Naive thymus-derived CD8-positive, alpha-beta T cell (primary cell): ENCODE measurements around the gene RNU6-9. TPM values are rescaled to one million over a fixed set of nuclear protein-coding genes. Genes with fewer than 3 reads are reported as not detected.
A peak's percentile ranks its signal among the peaks of the same experiment; 100 is the strongest.
"Not testable (repeated sequence)": the region's sequence is repeated elsewhere in the genome, so short reads cannot be mapped to it uniquely, and the experiment has no call there.

Source experiments
- ATAC-seq, 2 donors: fragments of 150-1000 bp; cut with Tn5 transposase in 1 of 2; sonication (Bioruptor Pico), chemical (Tn5 transposase) in 1 of 2; 1 replicate in 1 of 2; 2 replicates in 1 of 2; pipeline ENCODE4 v1.10.0; 2021; ENCODE audit warnings: mild to moderate bottlenecking in 2 of 2, moderate library complexity in 2 of 2
- POLR2A ChIA-PET: fragments of 350-600 bp; sonication (Branson Sonifier 250); formaldehyde crosslinking; loops from one replicate; lab custom pipeline; 2021; ENCODE audit warnings: antibody characterized with exemption; lab: Charles Lee
- DNase-seq, 10 donors: peaks; one replicate each; pipeline versions ENCODE4 v3.0.0 to v3.0.0-alpha.2; 2020 to 2022
- H3K27ac Mint-ChIP-seq, 10 donors: one replicate each; pipeline ENCODE4 v1.8.0; 2020 to 2022; ENCODE audit warnings: mild to moderate bottlenecking in 10 of 10, mixed read lengths in 10 of 10, moderate library complexity in 4 of 10, inconsistent platforms in 1 of 10
- H3K27me3 Mint-ChIP-seq, 5 donors: one replicate each; pipeline ENCODE4 v1.8.0; 2021 to 2022; ENCODE audit warnings: mixed read lengths in 5 of 5
- H3K36me3 Mint-ChIP-seq, 3 donors: one replicate each; pipeline ENCODE4 v1.8.0; 2020 to 2022; ENCODE audit warnings: mixed read lengths in 3 of 3, mild to moderate bottlenecking in 2 of 3, inconsistent platforms in 1 of 3
- H3K4me1 Mint-ChIP-seq, 4 donors: one replicate each; pipeline ENCODE4 v1.8.0; 2021 to 2022; ENCODE audit warnings: mixed read lengths in 4 of 4
- H3K4me3 Mint-ChIP-seq, 10 donors: one replicate each; pipeline ENCODE4 v1.8.0; 2020 to 2022; ENCODE audit warnings: mild to moderate bottlenecking in 10 of 10, mixed read lengths in 10 of 10, moderate library complexity in 6 of 10, inconsistent platforms in 1 of 10
- H3K9me3 Mint-ChIP-seq, 9 donors: one replicate each; pipeline ENCODE4 v1.8.0; 2020 to 2022; ENCODE audit warnings: mixed read lengths in 9 of 9, mild to moderate bottlenecking in 3 of 9, inconsistent platforms in 1 of 9, moderate library complexity in 1 of 9
- polyA plus RNA-seq, 3 donors: library from polyadenylated mRNA; unstranded; fragments of 300-500 nt; fragmentation: Illumina TruSeq; gene quantifications; one replicate each; pipeline ENCODE4 v1.2.3, GENCODE V29; 2021
- total RNA-seq, 8 experiments: library from RNA in 2 of 8; stranded (reverse) in 2 of 8; gene quantifications; one replicate each; pipeline ENCODE4 v1.2.3 and lab custom pipeline; 2021 to 2026

The RNU6-9 gene
- total RNA-seq (not detected), polyA plus RNA-seq (not detected), total RNA-seq (lab: John Stamatoyannopoulos, UW) (0 to 1.3 (median 0.20) reads per million in 6 experiments)

DNA sequence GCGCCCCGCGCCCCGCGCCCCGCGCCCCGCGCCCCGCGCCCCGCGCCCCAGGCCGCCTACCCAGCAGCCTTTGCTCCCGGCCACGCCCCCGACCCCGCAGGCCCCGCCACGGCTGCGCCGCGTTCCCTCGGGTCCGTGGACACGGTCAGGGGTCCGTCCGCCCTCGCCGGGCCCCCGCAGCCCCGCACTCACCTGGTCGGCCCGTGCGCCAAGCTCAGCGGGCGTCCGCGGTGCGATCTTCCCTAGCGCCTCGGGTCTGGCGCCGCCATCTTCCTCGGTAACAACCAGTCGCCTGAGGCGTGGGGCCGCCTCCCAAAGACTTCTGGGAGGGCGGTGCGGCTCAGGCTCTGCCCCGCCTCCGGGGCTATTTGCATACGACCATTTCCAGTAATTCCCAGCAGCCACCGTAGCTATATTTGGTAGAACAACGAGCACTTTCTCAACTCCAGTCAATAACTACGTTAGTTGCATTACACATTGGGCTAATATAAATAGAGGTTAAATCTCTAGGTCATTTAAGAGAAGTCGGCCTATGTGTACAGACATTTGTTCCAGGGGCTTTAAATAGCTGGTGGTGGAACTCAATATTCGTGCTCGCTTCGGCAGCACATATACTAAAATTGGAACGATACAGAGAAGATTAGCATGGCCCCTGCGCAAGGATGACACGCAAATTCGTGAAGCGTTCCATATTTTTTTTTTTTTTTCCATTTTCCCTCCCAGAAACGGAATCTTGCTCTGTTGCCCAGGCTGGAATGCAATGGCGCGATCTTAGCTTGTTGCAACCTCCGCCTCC is at the start of gene RNU6-9, which contains the start of gene MED16:
Gene RNU6-9, plus strand, starts transcription at position 591 of the 796 bp plus-strand sequence.
Gene MED16, minus strand, starts transcription at position 294 of the 796 bp plus-strand sequence. CDS start 2,056 bp downstream, outside the sequence.
- ATAC-seq (peak; percentile 86 to 96), DNase-seq (peak; percentile 85 to 99 (median 90))
- no peaks in the 10 kb centered on the region for H3K9me3 Mint-ChIP-seq
- POLR2A ChIA-PET = interaction anchor here (0.5 to 14.3 kb wide), 24 partner anchors 11 to 1010 kb away, joined by 3 to 376 read pairs (median 7); partner anchors contain the start of genes ARHGAP45, CIRBP, KISS1R and R3HDM4
- H3K27ac Mint-ChIP-seq = peak within 1 kb of the TSS; percentile 97 to 100 (median 99)
- peaks cover 0 to 23% (median 6%) of the 10 kb centered on the region in 3 donors for H3K36me3 Mint-ChIP-seq
- peaks cover 6 to 38% (median 33%) of the 10 kb centered on the region in 4 donors for H3K4me1 Mint-ChIP-seq
- H3K4me3 Mint-ChIP-seq = peak within 1 kb of the TSS; percentile 88 to 96 (median 91)
- peaks cover 0 to 3% (median 0%) of the 10 kb centered on the region in 5 donors for H3K27me3 Mint-ChIP-seq

DNA sequence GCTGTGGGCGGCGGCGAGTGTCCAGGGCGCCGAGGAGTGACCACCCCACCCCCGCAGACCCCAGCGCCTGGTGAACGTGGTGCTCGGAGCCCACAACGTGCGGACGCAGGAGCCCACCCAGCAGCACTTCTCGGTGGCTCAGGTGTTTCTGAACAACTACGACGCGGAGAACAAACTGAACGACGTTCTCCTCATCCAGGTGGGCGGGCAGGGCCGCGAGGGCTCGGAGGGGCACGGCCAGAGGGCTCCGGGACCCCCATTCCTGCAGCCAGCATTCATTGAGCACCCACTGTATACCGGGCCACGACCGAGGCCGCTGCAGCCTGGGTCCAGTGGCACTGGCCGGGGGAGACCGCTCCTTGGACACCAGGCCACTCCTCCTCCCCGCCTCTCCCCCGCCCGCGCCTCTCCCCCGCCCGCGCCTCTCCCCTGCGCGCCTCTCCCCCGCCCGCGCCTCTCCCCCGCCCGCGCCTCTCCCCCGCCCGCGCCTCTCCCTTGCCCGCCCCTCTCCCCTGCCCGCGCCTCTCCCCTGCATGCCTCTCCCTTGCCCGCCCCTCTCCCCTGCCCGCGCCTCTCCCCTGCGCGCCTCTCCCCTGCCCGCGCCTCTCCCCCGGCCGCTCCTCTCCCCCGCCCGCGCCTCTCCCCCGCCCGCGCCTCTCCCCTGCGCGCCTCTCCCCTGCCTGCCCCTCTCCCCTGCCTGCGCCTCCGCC is 49.3 kb upstream of the RNU6-9 start:
- Mint-ChIP-seq H3K9me3 (peaks cover 0 to 3% (median 0%) of the 10 kb centered on the region in 9 donors), H3K36me3 (peaks cover 0 to 7% (median 0%) of the 10 kb centered on the region in 3 donors), H3K27ac (no peak overlapping the region), H3K4me3 (peak overlapping the region in 3 of 10 donors; percentile 71 to 79 (median 74)), H3K4me1 (peaks cover 3 to 13% (median 6%) of the 10 kb centered on the region in 4 donors), H3K27me3 (peaks cover 15 to 60% (median 43%) of the 10 kb centered on the region in 5 donors)
- DNase-seq (no peak), ATAC-seq (no peak)
- POLR2A ChIA-PET = no interaction called here

DNA sequence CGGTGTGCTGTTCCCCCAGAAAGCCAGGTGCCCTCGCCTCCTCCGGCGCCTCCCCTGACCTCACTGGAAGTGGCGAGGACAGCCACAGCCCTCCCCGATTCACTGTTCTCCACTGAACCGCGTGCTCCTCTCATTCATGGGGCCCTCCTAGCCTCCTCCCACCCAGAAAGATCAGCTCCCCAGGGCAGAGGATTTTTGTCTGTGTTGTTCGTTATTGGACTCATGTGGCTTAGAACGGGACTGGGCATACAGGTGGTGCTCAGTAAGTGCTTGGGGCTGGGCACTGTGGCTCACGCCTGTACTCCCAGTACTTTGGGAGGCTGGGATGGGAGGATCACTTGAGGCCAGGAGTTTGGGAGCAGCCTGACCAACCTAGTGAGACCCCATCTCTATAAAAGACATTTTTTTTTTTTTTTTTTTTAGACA is 48.7 kb upstream of the RNU6-9 start:
- ATAC-seq (peak; percentile 55 to 80), DNase-seq (peak in 3 of 10 donors; percentile 22 to 33 (median 22))
- Mint-ChIP-seq H3K4me3 (peak overlapping the region in 6 of 10 donors; percentile 13 to 79 (median 54)), H3K9me3 (peaks cover 0 to 3% (median 0%) of the 10 kb centered on the region in 9 donors), H3K4me1 (peaks cover 3 to 13% (median 6%) of the 10 kb centered on the region in 4 donors), H3K27me3 (peaks cover 16 to 66% (median 43%) of the 10 kb centered on the region in 5 donors), H3K27ac (no peak overlapping the region), H3K36me3 (peaks cover 0 to 7% (median 0%) of the 10 kb centered on the region in 3 donors)
- POLR2A ChIA-PET = no interaction called here

DNA sequence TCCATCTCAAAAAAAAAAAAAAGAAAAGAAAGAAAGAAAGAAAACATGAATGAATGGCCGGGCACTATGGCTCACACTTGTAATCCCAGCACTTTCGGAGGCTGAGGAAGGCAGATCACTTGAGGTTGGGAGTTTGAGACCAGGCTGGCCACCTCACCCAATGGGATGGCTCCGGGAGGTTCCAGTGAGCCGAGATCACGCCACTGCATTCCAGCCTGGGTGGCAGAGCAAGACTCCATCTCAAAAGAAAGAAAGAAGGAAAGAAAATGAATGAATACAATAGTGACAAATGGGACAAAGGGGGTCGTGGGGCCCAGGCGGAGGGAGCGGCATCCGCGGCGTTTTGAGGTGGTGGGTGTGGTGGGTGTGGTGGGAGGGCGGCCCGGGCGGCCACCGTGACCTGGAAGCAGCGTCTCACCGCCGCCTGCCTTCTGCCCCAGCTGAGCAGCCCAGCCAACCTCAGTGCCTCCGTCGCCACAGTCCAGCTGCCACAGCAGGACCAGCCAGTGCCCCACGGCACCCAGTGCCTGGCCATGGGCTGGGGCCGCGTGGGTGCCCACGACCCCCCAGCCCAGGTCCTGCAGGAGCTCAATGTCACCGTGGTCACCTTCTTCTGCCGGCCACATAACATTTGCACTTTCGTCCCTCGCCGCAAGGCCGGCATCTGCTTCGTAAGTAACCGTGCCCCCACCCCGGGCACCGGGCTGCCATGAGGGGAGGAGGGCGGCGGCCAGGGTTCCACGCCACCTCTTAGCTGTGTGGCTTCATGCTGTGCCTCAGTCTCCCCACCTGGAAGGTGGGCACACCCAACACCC is 47.4 kb upstream of the RNU6-9 start:
- peaks cover 16 to 75% (median 43%) of the 10 kb centered on the region in 5 donors for H3K27me3 Mint-ChIP-seq
- no peak for DNase-seq
- ATAC-seq = no peak
- peak overlapping the region in 1 of 10 donors; percentile 49 for H3K4me3 Mint-ChIP-seq
- peaks cover 3 to 13% (median 6%) of the 10 kb centered on the region in 4 donors for H3K4me1 Mint-ChIP-seq
- H3K27ac Mint-ChIP-seq = no peak overlapping the region
- H3K9me3 Mint-ChIP-seq = peaks cover 0 to 3% (median 0%) of the 10 kb centered on the region in 9 donors
- peaks cover 0 to 7% (median 0%) of the 10 kb centered on the region in 3 donors for H3K36me3 Mint-ChIP-seq
- POLR2A ChIA-PET = no interaction called here

DNA sequence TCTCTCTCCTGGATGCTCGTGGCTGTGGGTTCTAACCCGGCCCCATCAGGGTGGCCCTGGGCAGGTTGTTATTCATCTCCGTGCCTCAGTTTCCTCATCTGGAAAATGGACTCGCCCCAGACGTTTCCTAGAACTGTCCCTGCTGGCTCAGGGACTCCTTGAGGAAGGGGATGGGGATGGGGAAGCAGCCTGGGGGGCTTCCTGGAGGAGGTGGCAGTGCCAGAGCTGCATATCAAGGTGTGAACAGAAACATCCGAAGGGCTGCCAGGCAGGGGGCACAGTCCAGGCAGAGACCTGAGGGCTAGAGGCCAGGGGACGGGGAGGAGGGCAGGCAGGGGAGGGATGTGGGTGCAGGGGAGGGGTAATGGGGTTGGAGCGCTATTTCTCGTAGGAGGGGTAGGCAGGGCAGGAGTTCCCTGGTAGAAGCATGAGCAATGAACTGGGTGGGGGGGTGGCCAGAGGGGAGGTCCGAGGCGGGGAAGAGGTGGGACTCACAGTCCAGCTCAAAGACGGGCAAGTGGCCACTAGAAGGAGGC is 44.8 kb upstream of the RNU6-9 start:
- H3K27ac Mint-ChIP-seq = no peak overlapping the region
- no peak for ATAC-seq
- no peak overlapping the region for H3K4me3 Mint-ChIP-seq
- POLR2A ChIA-PET = no interaction called here
- peaks cover 0 to 7% (median 0%) of the 10 kb centered on the region in 3 donors for H3K36me3 Mint-ChIP-seq
- DNase-seq = no peak
- H3K27me3 Mint-ChIP-seq = peaks cover 13 to 71% (median 34%) of the 10 kb centered on the region in 5 donors
- H3K9me3 Mint-ChIP-seq = peaks cover 0 to 3% (median 0%) of the 10 kb centered on the region in 9 donors
- peaks cover 3 to 7% (median 4%) of the 10 kb centered on the region in 4 donors for H3K4me1 Mint-ChIP-seq

DNA sequence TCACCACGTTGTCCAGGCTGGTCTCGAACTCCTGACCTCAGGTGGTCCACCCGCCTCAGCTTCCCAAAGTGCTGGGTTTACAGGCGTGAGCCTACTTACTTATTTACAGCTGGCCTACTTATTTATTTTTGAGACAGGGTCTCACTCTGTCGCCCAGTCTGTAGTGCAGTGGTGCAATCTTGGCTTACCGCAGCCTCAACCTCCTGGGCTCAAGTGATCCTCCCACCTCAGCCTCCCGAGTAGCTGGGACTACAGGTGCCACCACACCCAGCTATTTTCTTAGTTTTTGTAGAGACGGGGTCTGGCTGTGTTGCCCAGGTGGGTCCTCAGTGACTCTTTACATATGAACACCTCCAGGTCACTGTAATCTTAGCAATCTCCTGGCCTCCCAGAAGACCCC is 44.1 kb upstream of the RNU6-9 start:
- H3K4me1 Mint-ChIP-seq, ATAC-seq, H3K4me3 Mint-ChIP-seq, H3K36me3 Mint-ChIP-seq, H3K9me3 Mint-ChIP-seq, DNase-seq, H3K27ac Mint-ChIP-seq: not testable (repeated sequence)
- peaks cover 13 to 71% (median 34%) of the 10 kb centered on the region in 5 donors for H3K27me3 Mint-ChIP-seq
- POLR2A ChIA-PET = interaction anchor here (0.7 kb wide), 1 partner anchor 53 kb away, joined by 3 read pairs; no protein-coding TSS in a partner anchor

DNA sequence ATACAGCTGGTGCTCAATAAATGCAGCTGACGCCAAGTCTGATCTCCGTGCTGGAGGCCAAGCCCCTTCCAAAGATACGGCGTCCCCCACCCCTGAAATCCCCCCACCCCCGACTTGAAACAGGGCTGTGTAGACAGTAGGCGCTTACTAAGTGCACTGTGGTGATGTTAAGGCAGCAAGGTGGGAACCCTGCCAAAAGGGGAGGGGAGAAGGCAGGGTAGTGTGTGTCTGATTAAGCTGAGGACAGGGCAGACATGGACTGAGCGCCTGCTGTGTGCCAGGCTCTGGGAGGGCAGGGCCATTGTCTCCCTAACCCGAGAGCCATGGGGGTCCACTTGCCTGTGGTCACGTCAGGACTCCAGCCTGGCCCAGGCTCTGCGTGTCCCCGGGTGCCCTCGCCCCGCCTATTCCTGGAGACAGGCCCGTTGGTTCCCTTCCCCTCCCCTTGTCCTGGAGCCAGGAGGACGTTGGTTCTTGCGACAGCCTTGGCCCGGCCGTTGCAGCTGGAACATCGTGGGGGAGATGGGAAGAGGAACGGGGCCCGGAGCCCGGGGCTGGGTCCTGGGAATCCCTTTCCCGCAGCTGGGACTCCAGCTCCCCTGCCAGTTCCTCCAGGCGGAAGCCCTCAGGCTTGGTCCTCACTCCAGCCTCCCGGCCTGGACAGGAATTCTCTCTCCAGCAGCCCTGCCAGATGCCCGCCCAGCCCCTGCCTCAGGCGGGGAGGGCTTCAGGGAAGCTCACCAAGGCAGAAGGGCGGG is 42.9 kb upstream of the RNU6-9 start:
- ATAC-seq (no peak), DNase-seq (no peak)
- Mint-ChIP-seq H3K27ac (no peak overlapping the region), H3K27me3 (peaks cover 10 to 63% (median 29%) of the 10 kb centered on the region in 5 donors), H3K9me3 (no peaks in the 10 kb centered on the region), H3K4me3 (no peak overlapping the region), H3K36me3 (peaks cover 0 to 4% (median 0%) of the 10 kb centered on the region in 3 donors), H3K4me1 (no peaks in the 10 kb centered on the region)
- POLR2A ChIA-PET = interaction anchor here (0.6 to 0.8 kb wide), 2 partner anchors 10 to 48 kb away, joined by 3 read pairs; no protein-coding TSS in a partner anchor

DNA sequence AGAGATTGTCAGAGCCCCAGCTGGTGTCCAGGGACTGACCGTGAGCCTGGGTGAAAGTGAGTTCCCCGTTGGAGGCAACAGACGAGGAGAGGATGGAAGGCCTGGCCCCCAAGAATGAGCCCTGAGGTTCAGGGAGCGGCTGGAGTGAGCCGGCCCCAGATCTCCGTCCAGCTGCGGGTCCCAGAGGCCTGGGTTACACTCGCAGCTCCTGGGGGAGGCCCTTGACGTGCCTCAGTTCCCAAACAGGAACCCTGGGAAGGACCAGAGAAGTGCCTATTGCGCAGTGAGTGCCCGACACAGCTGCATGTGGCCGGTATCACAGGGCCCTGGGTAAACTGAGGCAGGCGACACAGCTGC is 42.3 kb upstream of the RNU6-9 start:
- ATAC-seq = no peak
- H3K9me3 Mint-ChIP-seq = no peaks in the 10 kb centered on the region
- no peaks in the 10 kb centered on the region for H3K36me3 Mint-ChIP-seq
- H3K4me1 Mint-ChIP-seq = no peaks in the 10 kb centered on the region
- no peak for DNase-seq
- H3K27ac Mint-ChIP-seq = no peak overlapping the region
- H3K27me3 Mint-ChIP-seq = peaks cover 5 to 58% (median 24%) of the 10 kb centered on the region in 5 donors
- no peak overlapping the region for H3K4me3 Mint-ChIP-seq
- POLR2A ChIA-PET = interaction anchor here (0.8 kb wide), 1 partner anchor 9 kb away, joined by 3 read pairs; no protein-coding TSS in a partner anchor

DNA sequence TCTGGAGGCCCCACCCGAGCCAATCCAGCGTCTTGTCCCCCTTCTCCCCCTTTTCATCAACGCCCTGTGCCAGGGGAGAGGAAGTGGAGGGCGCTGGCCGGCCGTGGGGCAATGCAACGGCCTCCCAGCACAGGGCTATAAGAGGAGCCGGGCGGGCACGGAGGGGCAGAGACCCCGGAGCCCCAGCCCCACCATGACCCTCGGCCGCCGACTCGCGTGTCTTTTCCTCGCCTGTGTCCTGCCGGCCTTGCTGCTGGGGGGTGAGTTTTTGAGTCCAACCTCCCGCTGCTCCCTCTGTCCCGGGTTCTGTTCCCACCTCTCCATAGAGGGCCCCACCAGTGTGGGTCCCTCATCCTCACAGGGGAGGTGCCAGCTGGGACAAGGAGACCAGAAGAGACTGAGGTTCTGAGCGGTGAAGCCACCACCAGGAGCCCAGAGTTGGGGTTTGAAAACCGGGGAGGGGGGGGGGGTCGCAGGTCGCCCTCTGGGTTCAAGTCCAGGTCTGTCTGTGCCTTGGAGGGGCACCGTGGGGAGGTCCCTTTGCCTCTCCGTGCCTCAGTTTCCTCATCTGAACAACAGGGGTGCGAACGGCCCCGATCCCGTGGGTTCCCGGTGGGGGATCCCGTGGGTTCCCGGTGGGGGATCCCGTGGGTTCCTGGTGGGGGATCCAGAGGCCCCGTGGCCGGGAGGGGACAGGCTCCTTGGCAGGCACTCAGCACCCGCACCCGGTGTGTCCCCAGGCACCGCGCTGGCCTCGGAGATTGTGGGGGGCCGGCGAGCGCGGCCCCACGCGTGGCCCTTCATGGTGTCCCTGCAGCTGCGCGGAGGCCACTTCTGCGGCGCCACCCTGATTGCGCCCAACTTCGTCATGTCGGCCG is 40.9 kb upstream of the RNU6-9 start, which contains the start of gene ELANE:
Gene ELANE, plus strand, starts transcription at position 168 of the 878 bp plus-strand sequence. Its CDS starts 26 bp downstream, at position 194.
- Mint-ChIP-seq H3K27ac (no peak within 1 kb of the TSS), H3K4me3 (no peak within 1 kb of the TSS), H3K4me1 (peaks cover 0 to 2% (median 1%) of the 10 kb centered on the region in 4 donors), H3K9me3 (no peaks in the 10 kb centered on the region), H3K36me3 (no peaks in the 10 kb centered on the region), H3K27me3 (peaks cover 1 to 48% (median 14%) of the 10 kb centered on the region in 5 donors)
- ATAC-seq (no peak), DNase-seq (no peak)
- POLR2A ChIA-PET = interaction anchor here (0.6 kb wide), 1 partner anchor 114 kb away, joined by 3 read pairs; no protein-coding TSS in a partner anchor

DNA sequence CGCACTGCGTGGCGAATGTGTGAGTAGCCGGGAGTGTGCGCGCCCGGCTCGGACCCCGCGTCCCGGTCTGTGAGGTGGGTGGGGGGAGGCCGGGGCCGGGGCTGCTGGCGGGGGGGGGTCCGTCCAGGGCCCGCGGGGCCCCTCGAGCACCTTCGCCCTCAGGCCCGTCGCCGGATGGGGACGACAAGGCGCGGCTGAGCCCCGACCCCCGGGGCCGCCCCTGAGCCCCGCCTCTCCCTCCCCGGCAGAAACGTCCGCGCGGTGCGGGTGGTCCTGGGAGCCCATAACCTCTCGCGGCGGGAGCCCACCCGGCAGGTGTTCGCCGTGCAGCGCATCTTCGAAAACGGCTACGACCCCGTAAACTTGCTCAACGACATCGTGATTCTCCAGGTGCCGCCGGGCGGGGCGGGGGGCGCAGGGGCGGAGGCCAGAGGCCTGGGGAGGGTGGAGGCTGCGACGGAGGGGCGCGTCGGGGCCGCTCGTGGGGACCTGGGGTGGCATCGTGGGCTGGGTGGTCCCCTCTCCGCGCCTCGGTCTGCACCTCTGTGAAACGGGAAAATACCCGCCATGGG is 40.2 kb upstream of the RNU6-9 start:
- peaks cover 1 to 44% (median 7%) of the 10 kb centered on the region in 5 donors for H3K27me3 Mint-ChIP-seq
- POLR2A ChIA-PET = no interaction called here
- no peak for ATAC-seq

More for the DNA sequence above, 40.2 kb upstream of the RNU6-9 start:
- no peak for DNase-seq
- H3K27ac Mint-ChIP-seq = no peak overlapping the region
- H3K4me3 Mint-ChIP-seq = no peak overlapping the region
- peaks cover 0 to 2% (median 2%) of the 10 kb centered on the region in 4 donors for H3K4me1 Mint-ChIP-seq
- no peaks in the 10 kb centered on the region for H3K9me3 Mint-ChIP-seq
- H3K36me3 Mint-ChIP-seq = no peaks in the 10 kb centered on the region
